NCI-H2081 treated with DMSO at 0.1 percent for 48 hours (cell line): ENCODE measurements around the gene ITPRIPL2.

Source experiments
- DNase-seq: peaks from one replicate; lab custom pipeline; 2025; lab: John Stamatoyannopoulos, UW

The ITPRIPL2 gene

GRCh38 chr16:19142939-19143598 is 29.3 kb downstream of the ITPRIPL2 start:
- DNase-seq: no peak

GRCh38 chr16:19143599-19143956 is 29.8 kb downstream of the ITPRIPL2 start:
- DNase-seq: no peak

GRCh38 chr16:19145010-19145409 is 31.2 kb downstream of the ITPRIPL2 start:
- no peak for DNase-seq

GRCh38 chr16:19147126-19147525 is 33.4 kb downstream of the ITPRIPL2 start:
- DNase-seq: no peak

GRCh38 chr16:19147627-19148026 is 33.9 kb downstream of the ITPRIPL2 start:
- DNase-seq: no peak

GRCh38 chr16:19148189-19148588 is 34.4 kb downstream of the ITPRIPL2 start:
- no peak for DNase-seq

- DNase-seq: no peak
Observed at GRCh38 chr16:19151310-19151709, 37.5 kb downstream of the ITPRIPL2 start.

GRCh38 chr16:19152042-19152441 is 38.3 kb downstream of the ITPRIPL2 start:
- no peak for DNase-seq

GRCh38 chr16:19153876-19154275 is 40.1 kb downstream of the ITPRIPL2 start:
- DNase-seq: no peak

- DNase-seq: no peak
Observed at GRCh38 chr16:19162085-19162484, 48.3 kb downstream of the ITPRIPL2 start.

- no peak for DNase-seq
Observed at GRCh38 chr16:19163215-19163614, 49.5 kb downstream of the ITPRIPL2 start.

GRCh38 chr16:19164285-19164684 is 50.5 kb downstream of the ITPRIPL2 start:
- no peak for DNase-seq

- no peak for DNase-seq
Observed at GRCh38 chr16:19165101-19165500, 51.3 kb downstream of the ITPRIPL2 start.

GRCh38 chr16:19166500-19166899 is 52.7 kb downstream of the ITPRIPL2 start:
- no peak for DNase-seq

GRCh38 chr16:19167710-19168370 is 54.1 kb downstream of the ITPRIPL2 start, which contains the start of gene SYT17:
SYT17 (plus strand) TSS chr16:19168240; CDS start chr16:19168647, 407 bp downstream.
- no peak for DNase-seq

- DNase-seq: no peak
Observed at GRCh38 chr16:19168371-19169081, 54.8 kb downstream of the ITPRIPL2 start.

- DNase-seq: no peak
Observed at GRCh38 chr16:19169082-19169639, 55.4 kb downstream of the ITPRIPL2 start.

- DNase-seq: no peak
Observed at GRCh38 chr16:19170043-19170655, 56.4 kb downstream of the ITPRIPL2 start.
